HG03060 (cell line): ENCODE data around the gene RBM27.
A peak's percentile ranks its signal among the peaks of the same experiment; 100 is the strongest.
"Not testable (repeated sequence)": the region's sequence is repeated elsewhere in the genome, so short reads cannot be mapped to it uniquely, and the experiment has no call there.

Source experiments
- ATAC-seq: cut with Tn5 transposase; IDR thresholded peaks from one replicate; pipeline ENCODE4 v1.9.1; 2021; ENCODE audit warnings: low read depth, moderate number of reproducible peaks; ENCODE audit not compliant: unreplicated experiment

RBM27 gene

DNA sequence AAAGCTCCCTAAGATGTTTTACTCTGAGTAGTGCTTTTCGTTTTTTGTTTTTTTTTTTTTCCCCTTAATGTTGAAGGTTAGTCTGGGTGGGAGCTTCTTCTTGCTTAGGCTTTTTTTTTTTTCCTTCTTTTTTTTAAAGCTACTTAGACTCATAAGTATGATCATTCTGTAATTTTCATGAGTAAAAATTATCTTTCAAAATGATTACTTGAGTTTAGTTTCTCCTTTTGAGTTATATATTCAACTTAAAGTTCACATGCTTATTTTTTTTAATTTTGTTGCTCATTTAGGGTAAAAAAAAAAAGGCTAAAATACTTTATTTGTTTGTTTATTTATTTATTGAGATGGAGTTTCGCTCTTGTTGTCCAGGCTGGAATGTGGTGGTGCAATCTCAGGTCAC, 2.9 kb downstream of the RBM27 start:
- no peak for ATAC-seq

DNA sequence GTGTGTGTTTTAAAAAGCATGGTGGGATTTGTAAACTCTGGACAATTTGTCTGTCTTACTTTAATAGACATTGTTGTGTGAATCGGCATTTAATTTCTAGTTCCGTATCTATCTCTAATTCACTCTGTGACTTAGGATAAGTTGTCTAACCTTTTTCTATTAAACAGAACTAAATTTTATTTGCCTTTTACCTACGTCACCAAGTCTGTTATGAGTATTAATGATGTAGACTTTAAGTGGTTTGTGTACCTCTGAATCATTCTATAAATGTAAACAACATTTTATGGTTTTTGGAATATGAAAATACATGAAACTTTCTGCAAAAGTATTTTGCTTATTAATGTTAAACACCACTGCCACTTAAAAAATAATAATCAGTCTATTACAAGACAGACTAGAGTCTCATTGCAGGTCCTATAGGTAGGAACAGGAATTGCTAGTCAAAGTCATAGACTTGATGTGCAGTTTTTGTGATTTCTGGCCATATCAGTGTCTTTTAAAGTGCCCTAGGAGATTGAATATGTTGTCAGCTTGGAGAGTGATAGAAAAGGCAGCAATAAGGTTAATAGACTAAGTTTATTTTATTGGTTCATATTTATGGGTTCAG, 5.6 kb downstream of the RBM27 start:
- ATAC-seq, result no peak

DNA sequence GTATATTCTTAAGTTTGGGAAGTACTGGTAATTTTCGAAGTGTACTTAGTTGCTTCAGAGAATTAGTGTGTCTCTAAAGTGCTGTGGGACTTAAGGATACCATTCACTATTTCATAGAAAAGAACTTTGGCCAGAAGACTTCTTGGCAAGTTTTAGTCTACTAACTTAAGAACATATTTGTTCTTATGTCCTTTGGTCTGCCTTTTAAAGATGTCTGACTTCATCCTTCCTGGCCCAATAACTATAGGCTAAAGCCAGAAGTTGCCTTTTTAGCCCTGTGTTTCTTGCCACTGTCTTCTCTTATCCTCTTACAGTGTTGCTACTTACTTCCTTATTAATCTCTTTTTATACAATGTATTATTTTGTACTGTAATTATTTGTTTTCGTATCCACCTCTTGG, 6.3 kb downstream of the RBM27 start:
- no peak for ATAC-seq

DNA sequence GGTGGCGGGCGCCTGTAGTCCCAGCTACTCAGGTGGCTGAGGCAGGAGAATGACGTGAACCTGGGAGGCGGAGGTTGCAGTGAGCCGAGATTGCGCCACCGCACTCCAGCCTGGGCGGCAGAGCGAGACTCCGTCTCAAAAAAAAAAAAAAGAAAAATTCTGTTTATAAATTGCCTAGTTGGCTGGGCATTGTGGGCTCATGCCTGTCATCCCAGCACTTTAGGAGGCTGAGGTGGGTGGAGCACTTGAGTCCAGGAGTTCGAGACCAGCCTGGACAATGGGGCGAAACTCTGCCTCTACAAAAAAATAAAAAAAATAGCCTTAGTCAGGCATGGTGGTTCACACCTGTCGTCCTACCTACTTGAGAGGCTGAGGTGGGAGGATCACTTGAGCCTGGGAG, 7.4 kb downstream of the RBM27 start:
- ATAC-seq, result not testable (repeated sequence)

DNA sequence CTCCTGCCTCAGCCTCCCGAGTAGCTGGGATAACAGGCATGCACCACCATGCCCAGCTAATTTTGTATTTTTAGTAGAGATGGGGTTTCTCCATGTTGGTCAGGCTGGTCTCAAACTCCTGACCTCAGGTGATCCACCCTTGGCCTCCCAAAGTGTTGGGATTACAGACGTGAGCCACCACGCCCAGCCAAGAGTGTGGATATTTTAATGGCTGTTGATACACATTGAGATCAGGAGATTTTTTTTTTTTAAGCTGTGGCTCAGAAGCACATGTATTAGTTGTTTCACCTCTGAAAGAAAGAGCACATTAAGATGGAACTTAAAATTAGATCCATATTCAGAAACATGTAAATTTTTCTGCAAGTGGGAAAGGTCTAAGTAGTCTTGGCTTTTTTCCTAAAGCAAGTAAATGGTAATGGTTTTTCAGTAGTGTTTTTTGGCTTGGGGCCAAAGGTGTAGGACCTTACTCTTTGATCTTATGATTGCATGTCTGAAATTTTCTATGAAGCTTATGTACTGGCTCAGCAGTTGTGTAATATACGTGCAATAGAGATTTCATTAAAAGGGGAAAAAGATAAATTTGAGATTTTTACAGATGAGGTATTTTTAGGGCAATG, 9.9 kb downstream of the RBM27 start:
- ATAC-seq, result no peak

DNA sequence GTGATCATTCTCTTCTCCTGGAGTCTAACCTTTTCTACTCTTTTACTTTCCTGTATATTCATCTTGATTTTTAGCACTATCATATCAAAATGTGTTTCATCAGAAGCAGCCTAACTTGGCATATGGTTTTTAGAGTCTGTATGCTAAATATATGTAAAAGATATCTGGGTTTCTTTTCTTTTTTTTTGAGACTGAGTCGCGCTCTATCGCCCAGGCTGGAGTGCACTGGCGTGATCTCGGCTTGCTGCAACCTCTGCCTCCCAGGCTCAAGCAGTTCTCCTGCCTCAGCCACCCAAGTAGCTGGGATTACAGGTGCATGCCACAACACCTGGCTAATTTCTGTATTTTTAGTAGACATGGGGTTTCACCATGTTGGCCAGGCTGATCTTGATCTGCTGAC, 11.5 kb downstream of the RBM27 start:
- ATAC-seq, result not testable (repeated sequence)

DNA sequence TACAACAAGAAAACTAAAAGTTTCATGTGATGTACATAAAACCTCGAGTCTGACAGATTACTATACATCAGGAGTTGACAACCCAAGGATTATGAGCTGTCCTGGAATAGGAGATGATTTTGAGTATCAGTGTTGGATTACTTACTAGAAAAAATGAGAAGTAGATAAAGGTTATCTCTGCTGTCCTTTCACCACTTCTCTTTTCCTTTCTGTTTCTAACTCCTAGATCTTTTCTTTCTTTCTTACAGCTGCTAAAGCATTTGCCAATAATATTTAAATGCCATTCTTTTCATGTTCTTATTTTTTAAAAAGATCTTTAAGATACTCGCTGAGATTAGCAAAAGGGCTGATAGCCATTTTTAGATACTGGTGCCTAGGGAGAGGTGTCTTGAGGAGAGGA, 14.8 kb downstream of the RBM27 start:
- no peak for ATAC-seq

DNA sequence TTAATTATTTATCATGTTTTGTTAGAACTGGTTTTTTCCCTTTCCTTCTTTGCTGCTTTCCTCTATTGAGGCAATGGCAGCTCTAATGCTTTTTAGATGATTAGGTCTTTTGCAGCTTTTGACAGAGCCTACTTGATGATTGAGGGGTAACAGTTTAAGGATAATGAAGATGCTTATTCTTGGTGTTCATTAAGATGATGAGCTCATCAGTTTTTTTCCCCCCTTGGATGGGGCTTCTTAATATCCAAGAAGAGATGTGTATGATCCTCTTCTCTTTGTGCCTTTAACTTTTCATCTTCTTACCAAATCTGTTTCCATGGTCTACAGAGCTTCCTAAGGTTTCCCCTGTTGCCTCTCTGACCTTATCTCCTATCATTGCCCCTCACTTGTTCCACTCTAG, 15.8 kb downstream of the RBM27 start:
- no peak for ATAC-seq

DNA sequence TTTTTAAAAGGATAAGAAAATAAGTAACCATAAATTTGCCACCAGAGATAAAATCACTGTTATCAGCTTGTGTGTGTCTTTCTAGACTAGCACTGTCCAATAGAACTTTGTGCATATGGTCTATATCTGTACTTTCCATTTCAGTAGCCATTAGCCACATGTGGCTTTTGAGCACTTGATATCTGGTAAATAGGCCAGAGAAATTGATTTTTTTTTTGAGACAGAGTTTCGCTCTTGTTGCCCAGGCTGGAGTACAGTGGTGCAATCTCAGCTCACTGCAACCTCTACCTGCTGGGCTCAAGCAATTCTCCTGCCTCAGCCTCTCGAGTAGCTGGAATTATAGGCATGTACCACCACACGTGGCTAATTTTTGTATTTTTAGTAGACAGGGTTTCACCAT, 17.8 kb downstream of the RBM27 start:
- ATAC-seq, result no peak

DNA sequence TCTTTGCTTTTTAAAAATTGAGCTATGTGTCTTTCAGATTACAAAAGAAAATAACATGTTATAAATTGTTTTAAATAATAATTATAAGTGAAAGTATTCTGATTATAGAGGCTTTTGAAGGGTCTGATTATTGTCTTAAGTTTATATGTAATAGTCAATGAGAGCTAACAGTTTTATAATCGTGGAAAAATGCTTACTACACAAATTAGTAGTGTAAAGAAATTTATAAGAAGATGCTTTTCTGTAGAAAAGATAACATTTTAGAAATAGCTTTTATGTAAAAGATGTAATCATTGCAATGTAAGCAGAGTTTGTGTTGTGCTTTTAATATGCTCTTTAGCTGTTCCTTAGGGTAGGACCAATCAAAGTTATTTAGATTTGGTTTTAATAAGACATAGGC, 18.6 kb downstream of the RBM27 start:
- ATAC-seq, result no peak

DNA sequence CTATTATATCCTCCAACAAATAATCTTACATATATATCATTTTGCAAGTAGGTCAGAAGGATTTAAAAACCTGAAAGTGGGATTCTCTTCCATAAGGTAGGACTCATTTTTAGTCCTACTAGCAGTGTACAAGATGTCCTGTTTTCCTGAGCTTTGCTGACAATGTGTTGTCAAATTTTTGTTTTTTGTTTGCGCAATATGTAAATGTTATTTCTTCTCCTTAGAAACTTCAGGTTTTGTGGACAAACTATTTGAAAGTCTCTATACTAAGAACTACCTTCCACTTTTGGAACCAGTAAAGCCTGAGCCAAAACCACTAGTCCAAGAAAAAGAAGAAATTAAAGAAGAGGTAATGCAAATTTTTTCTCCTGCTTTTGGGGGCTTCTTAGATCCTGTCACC, 19.8 kb downstream of the RBM27 start:
- ATAC-seq, result no peak

DNA sequence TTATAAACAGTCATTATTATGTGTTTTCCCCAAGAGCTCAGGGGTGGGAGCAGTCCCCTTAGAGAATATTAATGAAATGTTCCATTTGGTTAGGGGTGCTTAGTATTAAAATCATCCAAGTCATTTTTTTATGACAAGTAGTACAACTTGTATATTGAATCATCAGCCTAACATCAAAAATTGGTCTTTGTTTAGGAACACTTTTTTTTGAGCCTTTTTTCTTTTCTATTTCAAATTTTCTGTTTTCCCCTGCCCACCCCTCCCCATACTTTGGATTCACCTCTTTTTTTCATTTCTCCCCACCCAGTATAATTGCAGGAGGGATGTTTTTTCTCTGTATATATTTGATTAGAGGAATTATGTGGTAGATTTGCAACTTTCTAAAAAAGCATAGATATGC, 25.8 kb downstream of the RBM27 start:
- no peak for ATAC-seq

DNA sequence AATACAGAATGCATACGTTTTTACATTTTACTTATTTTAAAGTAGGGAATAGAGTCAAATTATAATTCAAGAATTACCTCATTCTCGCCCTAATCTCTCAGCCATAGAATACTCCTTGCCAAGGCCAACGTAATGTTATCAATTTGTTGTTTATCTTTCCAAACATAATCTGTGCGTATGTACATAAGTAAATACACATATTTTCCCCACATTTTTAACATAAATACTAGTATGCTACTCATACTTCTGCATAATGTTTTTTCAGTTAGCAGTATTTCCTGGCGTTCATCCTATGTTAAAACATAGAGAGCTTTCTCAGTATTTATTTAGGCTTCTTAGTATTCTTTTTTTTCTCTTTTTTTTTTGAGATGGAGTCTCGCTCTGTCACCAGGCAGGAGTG, 28.8 kb downstream of the RBM27 start:
- ATAC-seq, result no peak

DNA sequence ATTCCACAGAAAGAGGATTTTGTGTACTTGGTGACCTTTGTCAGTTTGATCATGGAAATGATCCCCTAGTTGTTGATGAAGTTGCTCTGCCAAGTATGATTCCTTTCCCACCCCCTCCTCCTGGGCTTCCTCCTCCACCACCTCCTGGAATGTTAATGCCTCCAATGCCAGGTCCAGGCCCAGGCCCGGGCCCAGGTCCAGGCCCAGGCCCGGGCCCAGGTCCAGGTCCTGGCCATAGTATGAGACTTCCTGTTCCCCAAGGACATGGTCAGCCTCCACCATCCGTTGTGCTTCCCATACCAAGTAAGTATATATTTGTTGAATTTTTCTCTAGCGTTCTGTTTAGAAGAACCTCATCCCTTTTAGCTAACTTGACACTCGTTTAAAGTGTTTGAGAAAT, 30.0 kb downstream of the RBM27 start:
- no peak for ATAC-seq

DNA sequence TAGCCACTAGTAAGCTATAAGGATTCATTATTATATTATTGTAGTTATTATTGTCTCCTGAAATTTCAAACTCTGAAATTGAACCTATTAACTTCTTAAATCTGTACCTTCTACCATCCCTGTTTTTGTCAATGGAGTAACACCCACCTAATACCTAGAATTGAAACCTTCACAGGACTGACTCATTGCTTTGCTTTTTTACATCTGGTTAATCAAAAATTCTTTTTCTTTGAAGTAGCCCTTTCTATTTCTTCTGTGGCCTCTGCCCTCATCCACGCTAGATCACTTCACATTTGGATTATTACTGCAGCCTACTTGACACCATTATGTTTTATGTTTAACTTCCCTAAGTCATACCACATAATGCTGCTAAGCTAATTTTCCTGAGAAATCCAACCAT, 35.6 kb downstream of the RBM27 start:
- ATAC-seq, result peak; percentile 66

DNA sequence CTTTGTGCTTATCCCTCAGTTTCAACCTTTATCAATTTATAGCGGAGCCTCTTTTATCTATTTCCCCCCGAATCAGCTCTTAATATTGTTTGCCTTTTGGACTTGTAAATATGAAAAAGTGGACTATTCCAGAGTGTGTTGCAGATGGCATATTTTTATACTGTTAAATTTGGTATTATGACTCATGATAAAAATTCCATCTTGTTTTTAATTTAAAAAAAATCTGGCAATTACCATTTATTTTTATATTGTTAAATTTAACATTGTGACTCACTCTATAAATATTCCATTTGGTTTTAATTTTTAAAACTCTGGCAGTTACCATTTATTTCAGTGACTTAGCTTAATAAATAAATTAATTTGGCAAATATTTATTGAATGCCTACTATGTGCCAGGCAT, 37.5 kb downstream of the RBM27 start:
- no peak for ATAC-seq

DNA sequence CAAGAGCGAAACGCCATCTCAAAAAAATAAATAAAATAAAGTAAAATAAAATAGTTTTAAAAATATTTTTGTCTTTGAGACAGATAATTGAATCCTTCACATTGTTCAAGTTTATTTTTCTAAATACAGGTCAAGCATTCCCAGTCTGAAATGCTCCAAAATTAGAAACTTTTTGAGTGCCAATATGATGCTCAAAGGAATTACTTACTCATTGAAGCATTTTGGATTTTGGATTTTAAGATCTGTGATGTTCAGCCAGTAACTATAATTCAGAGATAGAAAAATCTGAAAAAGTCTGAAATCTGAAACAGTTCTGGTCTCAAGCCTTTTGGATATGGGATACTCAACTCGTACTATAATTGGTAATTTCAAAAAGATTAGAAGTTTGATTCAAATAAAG, 39.8 kb downstream of the RBM27 start:
- no peak for ATAC-seq

DNA sequence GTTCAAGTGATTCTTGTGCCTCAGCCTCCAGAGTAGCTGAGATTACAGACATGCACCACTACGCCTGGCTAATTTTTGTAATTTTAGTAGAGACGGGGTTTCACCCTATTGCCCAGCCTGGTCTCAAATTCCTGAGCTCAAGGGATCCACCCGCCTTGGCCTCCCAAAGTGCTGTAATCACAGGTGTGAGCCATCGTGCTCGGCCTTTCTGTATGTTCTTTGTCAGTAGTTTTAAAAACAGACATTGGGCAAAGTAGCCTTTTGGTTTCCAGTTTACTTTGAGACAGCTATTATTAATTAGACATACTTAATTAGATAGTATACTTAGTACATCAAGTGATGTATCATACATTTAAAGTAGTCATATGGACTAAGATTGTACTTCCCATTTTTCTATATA, 45.2 kb downstream of the RBM27 start:
- no peak for ATAC-seq

DNA sequence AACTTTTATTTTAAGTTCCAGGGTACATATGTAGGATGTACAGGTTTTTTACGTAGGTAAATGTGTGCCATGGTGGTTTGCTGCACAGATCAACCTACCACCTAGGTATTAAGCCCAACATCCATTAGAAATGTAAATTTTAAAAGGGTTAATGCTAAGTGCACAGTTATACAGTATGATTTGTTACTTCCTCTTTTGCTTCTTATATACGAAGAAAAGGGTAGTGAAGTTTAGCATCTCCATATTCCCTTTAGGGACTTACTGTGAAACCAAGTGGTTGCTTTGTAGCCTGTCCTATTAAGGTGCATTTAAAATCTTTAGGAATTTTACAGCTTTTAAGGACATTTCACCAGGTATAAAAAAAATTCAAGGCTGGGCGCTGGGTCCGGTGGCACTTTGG, 46.4 kb downstream of the RBM27 start:
- peak; percentile 81 for ATAC-seq
